Ovary (tissue), 3 donors: ENCODE data around the gene NPC2.

Experiments
- EP300 ChIP-seq: sonication (generic); formaldehyde crosslinking; IDR thresholded peaks from one replicate; pipeline ENCODE4 v1.6.1; 2017; ENCODE audit warnings: antibody characterized with exemption
- POLR2A ChIP-seq: fragments of 450-650 bp; IDR thresholded peaks from one replicate; pipeline ENCODE4 v1.6.1; 2017; ENCODE audit warnings: antibody characterized with exemption, mild to moderate bottlenecking, moderate library complexity
- TF ChIP-seq, protein P1 (sequence below), 3 donors: fragments of 450-650 bp in 2 of 3; fragments of 200-600 bp in 1 of 3; IDR thresholded peaks; one replicate each; pipeline versions ENCODE4 v1.5.1 to v1.8.0; 2016 to 2022; ENCODE audit warnings: antibody characterized with exemption in 3 of 3, mild to moderate bottlenecking in 1 of 3
- donor health status: DM: no; HTN: no; CAD: no.

DNA sequence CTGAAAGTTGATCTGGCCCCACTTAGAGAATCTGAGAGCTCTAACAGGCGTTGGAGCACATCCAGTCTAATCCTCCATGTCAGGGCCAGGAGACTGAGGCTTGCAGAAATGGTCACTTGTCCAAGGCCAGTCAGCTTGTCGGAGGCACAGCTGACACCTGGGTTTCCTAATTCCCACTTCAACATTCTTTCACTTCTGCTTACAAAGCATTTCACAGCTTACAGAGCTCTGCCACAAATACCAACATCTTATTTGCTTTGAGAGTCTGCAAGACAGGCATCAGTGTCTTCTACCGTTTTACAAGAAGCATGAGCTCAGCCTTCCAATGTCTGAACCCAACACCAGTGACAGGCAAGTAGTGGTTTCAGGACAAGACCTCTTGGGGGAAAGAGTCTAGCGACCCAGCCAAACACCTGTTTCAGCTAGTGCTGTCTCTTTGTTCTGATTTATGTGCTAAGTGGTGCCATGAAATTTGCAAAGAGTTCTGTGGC, 32.3 kb upstream of the NPC2 start:
- no peak for TF ChIP-seq POLR2A
- no peak for TF ChIP-seq EP300
- TF ChIP-seq, protein P1, sequence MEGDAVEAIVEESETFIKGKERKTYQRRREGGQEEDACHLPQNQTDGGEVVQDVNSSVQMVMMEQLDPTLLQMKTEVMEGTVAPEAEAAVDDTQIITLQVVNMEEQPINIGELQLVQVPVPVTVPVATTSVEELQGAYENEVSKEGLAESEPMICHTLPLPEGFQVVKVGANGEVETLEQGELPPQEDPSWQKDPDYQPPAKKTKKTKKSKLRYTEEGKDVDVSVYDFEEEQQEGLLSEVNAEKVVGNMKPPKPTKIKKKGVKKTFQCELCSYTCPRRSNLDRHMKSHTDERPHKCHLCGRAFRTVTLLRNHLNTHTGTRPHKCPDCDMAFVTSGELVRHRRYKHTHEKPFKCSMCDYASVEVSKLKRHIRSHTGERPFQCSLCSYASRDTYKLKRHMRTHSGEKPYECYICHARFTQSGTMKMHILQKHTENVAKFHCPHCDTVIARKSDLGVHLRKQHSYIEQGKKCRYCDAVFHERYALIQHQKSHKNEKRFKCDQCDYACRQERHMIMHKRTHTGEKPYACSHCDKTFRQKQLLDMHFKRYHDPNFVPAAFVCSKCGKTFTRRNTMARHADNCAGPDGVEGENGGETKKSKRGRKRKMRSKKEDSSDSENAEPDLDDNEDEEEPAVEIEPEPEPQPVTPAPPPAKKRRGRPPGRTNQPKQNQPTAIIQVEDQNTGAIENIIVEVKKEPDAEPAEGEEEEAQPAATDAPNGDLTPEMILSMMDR (IDR thresholded peaks at IDR 0.05) = no peak
